Panc1 (cell line): ENCODE data around the gene IFNA21.

Experiments used
- CTCF ChIP-seq: fragments of 450-650 bp; IDR thresholded peaks from 2 replicates; pipeline ENCODE4 v1.5.1; 2017; ENCODE audit warnings: mild to moderate bottlenecking
- POLR2AphosphoS5 ChIP-seq: IDR thresholded peaks from 2 replicates; pipeline ENCODE4 v1.6.1; 2012; ENCODE audit warnings: mild to moderate bottlenecking, low read depth, low read length, moderate library complexity
- SIN3A ChIP-seq: IDR thresholded peaks from 2 replicates; pipeline ENCODE4 v1.6.1; 2012; ENCODE audit warnings: low read depth, mild to moderate bottlenecking, low read length, moderate library complexity, borderline replicate concordance; ENCODE audit not compliant: insufficient read depth
- TCF7L2 ChIP-seq: IDR thresholded peaks from 2 replicates; pipeline ENCODE4 v1.6.1; 2011; ENCODE audit warnings: mild to moderate bottlenecking, low read depth, low read length, inconsistent platforms
- TF ChIP-seq, protein P1 (sequence below), 2 experiments: IDR thresholded peaks; 2 replicates each; pipeline ENCODE4 v1.6.1; 2011 to 2012; ENCODE audit warnings: low read depth in 2 of 2, control low read depth in 1 of 2, low read length in 1 of 2, mild to moderate bottlenecking in 1 of 2, moderate library complexity in 1 of 2; ENCODE audit not compliant: insufficient read depth in 1 of 2

DNA sequence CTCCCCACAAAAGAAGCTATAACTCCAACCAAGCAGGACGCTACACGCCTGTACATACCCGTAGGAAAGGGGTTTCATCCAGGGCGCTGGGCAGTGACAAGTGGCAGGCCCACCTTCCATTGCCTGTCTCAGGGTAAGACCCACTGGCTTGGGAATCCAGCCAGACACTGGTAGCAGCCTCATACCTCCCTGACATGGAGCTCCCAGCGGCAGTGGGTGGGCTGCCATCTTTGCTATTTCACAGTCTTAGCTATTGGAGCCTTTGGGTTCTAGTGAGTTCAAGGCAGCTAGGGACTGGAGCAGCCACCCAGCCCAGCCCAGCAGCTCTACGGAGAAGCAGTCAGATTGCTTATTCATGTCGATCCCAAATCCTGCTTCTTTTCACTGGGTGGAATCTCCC is 43.9 kb upstream of the IFNA21 start:
- TF ChIP-seq CTCF (no peak), POLR2AphosphoS5 (no peak), SIN3A (no peak), TCF7L2 (no peak)
- TF ChIP-seq, protein P1, sequence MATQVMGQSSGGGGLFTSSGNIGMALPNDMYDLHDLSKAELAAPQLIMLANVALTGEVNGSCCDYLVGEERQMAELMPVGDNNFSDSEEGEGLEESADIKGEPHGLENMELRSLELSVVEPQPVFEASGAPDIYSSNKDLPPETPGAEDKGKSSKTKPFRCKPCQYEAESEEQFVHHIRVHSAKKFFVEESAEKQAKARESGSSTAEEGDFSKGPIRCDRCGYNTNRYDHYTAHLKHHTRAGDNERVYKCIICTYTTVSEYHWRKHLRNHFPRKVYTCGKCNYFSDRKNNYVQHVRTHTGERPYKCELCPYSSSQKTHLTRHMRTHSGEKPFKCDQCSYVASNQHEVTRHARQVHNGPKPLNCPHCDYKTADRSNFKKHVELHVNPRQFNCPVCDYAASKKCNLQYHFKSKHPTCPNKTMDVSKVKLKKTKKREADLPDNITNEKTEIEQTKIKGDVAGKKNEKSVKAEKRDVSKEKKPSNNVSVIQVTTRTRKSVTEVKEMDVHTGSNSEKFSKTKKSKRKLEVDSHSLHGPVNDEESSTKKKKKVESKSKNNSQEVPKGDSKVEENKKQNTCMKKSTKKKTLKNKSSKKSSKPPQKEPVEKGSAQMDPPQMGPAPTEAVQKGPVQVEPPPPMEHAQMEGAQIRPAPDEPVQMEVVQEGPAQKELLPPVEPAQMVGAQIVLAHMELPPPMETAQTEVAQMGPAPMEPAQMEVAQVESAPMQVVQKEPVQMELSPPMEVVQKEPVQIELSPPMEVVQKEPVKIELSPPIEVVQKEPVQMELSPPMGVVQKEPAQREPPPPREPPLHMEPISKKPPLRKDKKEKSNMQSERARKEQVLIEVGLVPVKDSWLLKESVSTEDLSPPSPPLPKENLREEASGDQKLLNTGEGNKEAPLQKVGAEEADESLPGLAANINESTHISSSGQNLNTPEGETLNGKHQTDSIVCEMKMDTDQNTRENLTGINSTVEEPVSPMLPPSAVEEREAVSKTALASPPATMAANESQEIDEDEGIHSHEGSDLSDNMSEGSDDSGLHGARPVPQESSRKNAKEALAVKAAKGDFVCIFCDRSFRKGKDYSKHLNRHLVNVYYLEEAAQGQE (IDR thresholded peaks at IDR 0.05; ENCODE audit: insufficient read depth in 1 of 2, low read depth in 2 of 2, low read length in 1 of 2) = no peak
